Adrenal gland (tissue), 12 donors: ENCODE results near the gene THPO. TPM values are rescaled to one million over a fixed set of nuclear protein-coding genes. Genes with fewer than 3 reads are reported as not detected.

Experiments used
- DNase-seq, 7 donors: peaks; one replicate each; pipeline ENCODE4 v3.0.0-alpha.2; 2019 to 2020
- H3K27ac ChIP-seq, 5 donors: fragments of 200-600 bp; sonication (generic) in 4 of 5; 1 replicate in 3 of 5; 2 replicates in 2 of 5; pipeline versions ENCODE4 v1.5.1 to v1.8.0; 2016 to 2020; ENCODE audit warnings: mild to moderate bottlenecking in 1 of 5
- H3K27me3 ChIP-seq: fragments of 200-600 bp; 2 replicates; pipeline ENCODE4 v1.8.0; 2021
- H3K36me3 ChIP-seq, 2 donors: fragments of 200-600 bp; replicated peaks in 1 of 2; 1 replicate in 1 of 2; 2 replicates in 1 of 2; pipeline versions ENCODE4 v1.5.1 to v1.8.0; 2018 to 2022
- H3K4me1 ChIP-seq, 2 donors: fragments of 200-600 bp; replicated peaks in 1 of 2; 1 replicate in 1 of 2; 2 replicates in 1 of 2; pipeline versions ENCODE4 v1.5.1 to v1.8.0; 2018 to 2021
- H3K4me3 ChIP-seq, 4 donors: fragments of 200-600 bp; sonication (generic) in 3 of 4; one replicate each; pipeline ENCODE4 v1.5.1; 2016 to 2018
- H3K9me3 ChIP-seq, 3 donors: fragments of 200-600 bp; sonication (generic) in 1 of 3; replicated peaks in 1 of 3; 1 replicate in 2 of 3; 2 replicates in 1 of 3; pipeline versions ENCODE4 v1.5.1 to v1.8.0; 2016 to 2021
- POLR2A ChIP-seq, 2 donors: fragments of 450-650 bp; IDR thresholded peaks; one replicate each; pipeline ENCODE4 v1.6.1; 2017; ENCODE audit warnings: antibody characterized with exemption in 2 of 2, mild to moderate bottlenecking in 2 of 2, moderate library complexity in 1 of 2
- WGBS, 4 donors: extraction: QIAGEN DNeasy Blood & Tissue Kit in 2 of 4; methylation state at CpG; one replicate each; pipeline versions ENCODE4 v1.1.5 to v1.1.7; 2013 to 2017; 5-methylcytosine and 5-hydroxymethylcytosine counted together
- intact Hi-C, 2 donors: fragments of 100-400 bp; cut with DNase I; formaldehyde crosslinking; loops; one replicate each; pipeline versions ENCODE4 v1.14.1 to v1.15.0; 2022 to 2023
- polyA plus RNA-seq, 3 donors: library from polyadenylated mRNA; stranded (reverse); fragments of 200-250 nt in 2 of 3; fragments of 350-450 nt in 1 of 3; fragmentation: Illumina TruSeq in 1 of 3; extraction: RNeasy Lipid Tissue Mini Kit (QIAGEN cat#74804) in 1 of 3; gene quantifications; one replicate each; pipeline ENCODE4 v1.2.3, GENCODE V29; 2013 to 2014
- total RNA-seq, 9 donors: library from RNA; depleted of rRNA in 4 of 9; stranded (reverse); fragments of >200 nt in 4 of 9; fragments of 120-200 nt in 1 of 9; fragmentation: NEBNext Ultra II Directional in 1 of 9; extraction: Animal tissue kit (Norgen Biotek cat#: 25700) in 1 of 9; gene quantifications; one replicate each; pipeline versions ENCODE4 v1.1.0 to v1.2.4, GENCODE V29; 2013 to 2023
- TF ChIP-seq, protein P1 (sequence below), 6 experiments: fragments of 450-650 bp in 4 of 6; fragments of 200-600 bp in 2 of 6; sonication (generic) in 1 of 6; IDR thresholded peaks; 1 replicate in 5 of 6; 2 replicates in 1 of 6; pipeline versions ENCODE4 v1.5.1 to v1.8.0; 2016 to 2021; ENCODE audit warnings: antibody characterized with exemption in 6 of 6, mild to moderate bottlenecking in 2 of 6, moderate library complexity in 1 of 6
- donor health status: healthy with polysubstance abuse.
- donor health status: Bipolar disorder and iron deficiency.
- donor health status: DM: yes; HTN: yes; CAD: no.
- donor health status: DM: no; HTN: no; CAD: no.
- donor health status: DM: no; HTN: no; CAD: no.
- donor health status: DM: yes; HTN: yes; CAD: no.

The THPO gene
- total and polyA plus RNA-seq, 12 donors: 0.11 to 5.3 (median 2.2) TPM; not detected in 3

DNA sequence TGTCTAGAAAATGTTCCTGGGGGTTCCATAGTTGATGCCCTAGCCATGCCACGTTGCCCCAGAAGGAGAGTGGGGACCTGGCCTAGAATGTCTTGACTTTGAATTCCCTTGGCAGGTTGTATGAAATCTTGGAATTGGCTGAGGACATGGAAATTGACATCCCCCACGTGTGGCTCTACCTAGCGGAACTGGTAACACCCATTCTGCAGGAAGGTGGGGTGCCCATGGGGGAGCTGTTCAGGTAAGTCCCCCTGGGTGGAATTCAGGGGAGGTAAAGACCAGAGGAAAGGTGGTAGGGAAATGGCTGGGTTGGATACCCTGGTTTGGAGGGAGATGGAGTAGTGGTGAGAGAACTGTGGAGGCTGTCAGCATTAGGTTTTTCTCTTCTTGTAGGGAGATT is 49.5 kb downstream of the THPO start:
- TF ChIP-seq POLR2A (IDR thresholded peaks at IDR 0.05): no peak
- TF ChIP-seq, protein P1, sequence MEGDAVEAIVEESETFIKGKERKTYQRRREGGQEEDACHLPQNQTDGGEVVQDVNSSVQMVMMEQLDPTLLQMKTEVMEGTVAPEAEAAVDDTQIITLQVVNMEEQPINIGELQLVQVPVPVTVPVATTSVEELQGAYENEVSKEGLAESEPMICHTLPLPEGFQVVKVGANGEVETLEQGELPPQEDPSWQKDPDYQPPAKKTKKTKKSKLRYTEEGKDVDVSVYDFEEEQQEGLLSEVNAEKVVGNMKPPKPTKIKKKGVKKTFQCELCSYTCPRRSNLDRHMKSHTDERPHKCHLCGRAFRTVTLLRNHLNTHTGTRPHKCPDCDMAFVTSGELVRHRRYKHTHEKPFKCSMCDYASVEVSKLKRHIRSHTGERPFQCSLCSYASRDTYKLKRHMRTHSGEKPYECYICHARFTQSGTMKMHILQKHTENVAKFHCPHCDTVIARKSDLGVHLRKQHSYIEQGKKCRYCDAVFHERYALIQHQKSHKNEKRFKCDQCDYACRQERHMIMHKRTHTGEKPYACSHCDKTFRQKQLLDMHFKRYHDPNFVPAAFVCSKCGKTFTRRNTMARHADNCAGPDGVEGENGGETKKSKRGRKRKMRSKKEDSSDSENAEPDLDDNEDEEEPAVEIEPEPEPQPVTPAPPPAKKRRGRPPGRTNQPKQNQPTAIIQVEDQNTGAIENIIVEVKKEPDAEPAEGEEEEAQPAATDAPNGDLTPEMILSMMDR (IDR thresholded peaks at IDR 0.05): no peak
- Histone ChIP-seq H3K27ac (no peak overlapping the region), H3K4me1 (peaks cover 1 to 6% of the 10 kb centered on the region in 2 donors), H3K9me3 (no peaks in the 10 kb centered on the region), H3K4me3 (no peak overlapping the region), H3K27me3 (no peaks in the 10 kb centered on the region), H3K36me3 (peaks cover 0 to 100% of the 10 kb centered on the region in 2 donors)
- no peak for DNase-seq
- 46 to 79% (median 57%) methylated on average over 3 of the region's 3 CpGs for WGBS, 4 donors
- intact Hi-C loops: no loop called here

GRCh38 chr3:184327171-184327570 is 50.8 kb downstream of the THPO start:
- DNase-seq: peak in 1 of 7 donors; percentile 19
- Histone ChIP-seq H3K27me3 (no peaks in the 10 kb centered on the region), H3K4me1 (peaks cover 13 to 19% of the 10 kb centered on the region in 2 donors), H3K9me3 (no peaks in the 10 kb centered on the region), H3K4me3 (no peak overlapping the region), H3K27ac (peak overlapping the region in 1 of 5 donors; percentile 21), H3K36me3 (peaks cover 0 to 100% of the 10 kb centered on the region in 2 donors)
- WGBS, 4 donors: 91 to 93% (median 92%) methylated on average over 20 to 21 of the region's 21 CpGs
- TF ChIP-seq, protein P1 (IDR thresholded peaks at IDR 0.05): no peak
- no peak for TF ChIP-seq POLR2A (IDR thresholded peaks at IDR 0.05)
- intact Hi-C loops: no loop called here

DNA sequence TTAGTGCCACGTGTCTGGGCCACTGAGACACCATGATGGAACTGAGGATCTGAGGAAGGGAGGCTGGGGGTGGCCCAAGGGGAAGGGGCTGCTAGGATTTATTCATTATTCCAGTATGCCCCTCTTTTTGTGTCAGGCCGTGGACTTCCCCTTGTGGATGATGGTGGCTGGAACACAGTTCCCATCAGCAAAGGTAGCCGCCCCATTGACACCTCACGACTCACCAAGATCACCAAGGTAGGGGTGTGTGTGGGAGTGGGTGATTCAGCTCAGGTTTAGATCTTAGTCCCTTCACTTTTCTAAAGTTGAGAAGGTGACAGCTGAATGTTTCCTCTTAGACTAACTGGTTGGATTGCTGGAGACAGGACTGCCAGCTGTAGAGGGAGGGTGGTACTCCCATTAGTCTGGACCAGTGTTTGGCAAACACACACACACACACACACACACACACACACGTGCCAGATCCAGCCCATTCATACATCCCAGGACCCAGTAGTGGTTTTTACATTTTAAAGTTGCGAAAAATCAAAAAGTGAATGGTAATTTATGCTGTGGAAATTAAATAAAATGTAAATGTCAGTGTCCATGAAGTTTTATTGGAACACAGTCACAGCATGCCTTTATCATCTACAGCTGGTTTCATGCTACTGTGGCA is 52.2 kb downstream of the THPO start:
- H3K4me1 ChIP-seq: peaks cover 26 to 31% of the 10 kb centered on the region in 2 donors
- no peaks in the 10 kb centered on the region for H3K27me3 ChIP-seq
- WGBS, 4 donors: 66 to 82% (median 74%) methylated on average over 5 to 6 of the region's 6 CpGs
- no peak for TF ChIP-seq POLR2A (IDR thresholded peaks at IDR 0.05)
- TF ChIP-seq, protein P1 (IDR thresholded peaks at IDR 0.05): no peak
- no peaks in the 10 kb centered on the region for H3K9me3 ChIP-seq
- peak overlapping the region in 2 of 5 donors; percentile 54 to 96 for H3K27ac ChIP-seq
- no peak for DNase-seq
- intact Hi-C loops: no loop called here
- H3K36me3 ChIP-seq: peaks cover 0 to 100% of the 10 kb centered on the region in 2 donors
- no peak overlapping the region for H3K4me3 ChIP-seq

GRCh38 chr3:184325269-184325668 is 52.7 kb downstream of the THPO start:
- Histone ChIP-seq H3K9me3 (no peaks in the 10 kb centered on the region), H3K4me3 (no peak overlapping the region), H3K27ac (peak overlapping the region in 2 of 5 donors; percentile 54 to 96), H3K36me3 (peaks cover 0 to 100% of the 10 kb centered on the region in 2 donors), H3K27me3 (no peaks in the 10 kb centered on the region), H3K4me1 (peaks cover 32 to 36% of the 10 kb centered on the region in 2 donors)
- intact Hi-C loops: no loop called here
- TF ChIP-seq, protein P1 (IDR thresholded peaks at IDR 0.05): no peak
- no peak for TF ChIP-seq POLR2A (IDR thresholded peaks at IDR 0.05)
- DNase-seq: no peak
- 77 to 84% (median 82%) methylated on average over 13 of the region's 13 CpGs for WGBS, 4 donors
